NCI-H748 (cell line): ENCODE data around the gene AGBL5.

ENCODE experiments used
- DNase-seq: peaks from one replicate; lab custom pipeline; 2025; ENCODE audit not compliant: unreplicated experiment; lab: John Stamatoyannopoulos, UW

AGBL5 gene

GRCh38 chr2:27050996-27051901 lies at the start of gene AGBL5:
Gene AGBL5, plus strand, starts transcription at chr2:27051668. Its CDS starts 1,291 bp downstream, at chr2:27052959.
- DNase-seq: peak; percentile 95

GRCh38 chr2:27001950-27002349 lies 49.5 kb upstream of the AGBL5 start:
- DNase-seq: no peak

GRCh38 chr2:27003007-27003406 lies 48.5 kb upstream of the AGBL5 start:
- no peak for DNase-seq

- DNase-seq: no peak
These were observed 47.6 kb upstream of the AGBL5 start for GRCh38 chr2:27003857-27004256.

- DNase-seq: no peak
These were observed 44.7 kb upstream of the AGBL5 start for GRCh38 chr2:27006602-27007415.

GRCh38 chr2:27007416-27008374 lies 43.8 kb upstream of the AGBL5 start:
- no peak for DNase-seq

- DNase-seq: no peak
These were observed 42.8 kb upstream of the AGBL5 start for GRCh38 chr2:27008678-27009077.

- DNase-seq: no peak
These were observed 42.4 kb upstream of the AGBL5 start for GRCh38 chr2:27009083-27009482.

- DNase-seq: no peak
These were observed 41.8 kb upstream of the AGBL5 start for GRCh38 chr2:27009716-27010115.

GRCh38 chr2:27010139-27010538 lies 41.3 kb upstream of the AGBL5 start:
- DNase-seq: no peak

- no peak for DNase-seq
These were observed 37.7 kb upstream of the AGBL5 start for GRCh38 chr2:27013738-27014137.

- DNase-seq: no peak
These were observed 36.6 kb upstream of the AGBL5 start for GRCh38 chr2:27014771-27015433.

- DNase-seq: peak; percentile 66
These were observed 34.6 kb upstream of the AGBL5 start for GRCh38 chr2:27016801-27017325.

GRCh38 chr2:27018142-27018541 lies 33.3 kb upstream of the AGBL5 start:
- no peak for DNase-seq

GRCh38 chr2:27019459-27019858 lies 32.0 kb upstream of the AGBL5 start:
- no peak for DNase-seq

GRCh38 chr2:27019931-27020855 lies 31.3 kb upstream of the AGBL5 start:
- DNase-seq: no peak

GRCh38 chr2:27021253-27022049 lies 30.0 kb upstream of the AGBL5 start:
- no peak for DNase-seq

- DNase-seq: no peak
These were observed 27.7 kb upstream of the AGBL5 start for GRCh38 chr2:27023740-27024139.
